Measurements from ENCODE around the gene TOLLIP.

The TOLLIP gene

DNA sequence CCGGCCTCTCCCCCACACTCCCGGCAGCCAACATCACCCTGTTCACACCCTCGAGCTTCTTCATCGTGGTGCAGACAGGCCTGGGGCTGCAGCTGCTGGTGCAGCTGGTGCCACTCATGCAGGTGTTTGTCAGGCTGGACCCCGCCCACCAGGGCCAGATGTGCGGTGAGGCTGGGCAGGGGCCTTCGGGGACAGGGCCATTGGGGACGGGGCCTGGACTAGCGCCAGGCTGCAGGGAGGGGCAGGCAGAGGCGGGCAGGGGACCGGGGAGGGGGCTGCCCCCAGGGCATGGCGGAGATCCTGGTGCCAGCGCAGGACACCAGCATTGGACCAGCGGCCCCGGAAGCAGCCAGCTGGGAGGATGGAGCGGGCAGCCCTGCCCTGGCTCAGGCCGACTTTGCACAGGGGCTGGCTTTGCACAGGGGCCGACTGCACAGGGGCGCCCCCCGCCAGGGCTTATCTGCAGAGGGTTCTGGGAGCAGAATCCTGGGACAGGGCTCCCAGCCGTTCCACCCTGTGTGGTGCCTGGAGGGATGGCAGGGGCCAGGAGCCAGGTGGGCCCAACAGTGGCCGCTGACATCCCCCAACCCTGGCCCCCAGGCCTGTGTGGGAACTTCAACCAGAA lies 77.9 kb downstream of the TOLLIP start:
- DNase-seq (ENCODE audit: low spot score), result no peak

DNA sequence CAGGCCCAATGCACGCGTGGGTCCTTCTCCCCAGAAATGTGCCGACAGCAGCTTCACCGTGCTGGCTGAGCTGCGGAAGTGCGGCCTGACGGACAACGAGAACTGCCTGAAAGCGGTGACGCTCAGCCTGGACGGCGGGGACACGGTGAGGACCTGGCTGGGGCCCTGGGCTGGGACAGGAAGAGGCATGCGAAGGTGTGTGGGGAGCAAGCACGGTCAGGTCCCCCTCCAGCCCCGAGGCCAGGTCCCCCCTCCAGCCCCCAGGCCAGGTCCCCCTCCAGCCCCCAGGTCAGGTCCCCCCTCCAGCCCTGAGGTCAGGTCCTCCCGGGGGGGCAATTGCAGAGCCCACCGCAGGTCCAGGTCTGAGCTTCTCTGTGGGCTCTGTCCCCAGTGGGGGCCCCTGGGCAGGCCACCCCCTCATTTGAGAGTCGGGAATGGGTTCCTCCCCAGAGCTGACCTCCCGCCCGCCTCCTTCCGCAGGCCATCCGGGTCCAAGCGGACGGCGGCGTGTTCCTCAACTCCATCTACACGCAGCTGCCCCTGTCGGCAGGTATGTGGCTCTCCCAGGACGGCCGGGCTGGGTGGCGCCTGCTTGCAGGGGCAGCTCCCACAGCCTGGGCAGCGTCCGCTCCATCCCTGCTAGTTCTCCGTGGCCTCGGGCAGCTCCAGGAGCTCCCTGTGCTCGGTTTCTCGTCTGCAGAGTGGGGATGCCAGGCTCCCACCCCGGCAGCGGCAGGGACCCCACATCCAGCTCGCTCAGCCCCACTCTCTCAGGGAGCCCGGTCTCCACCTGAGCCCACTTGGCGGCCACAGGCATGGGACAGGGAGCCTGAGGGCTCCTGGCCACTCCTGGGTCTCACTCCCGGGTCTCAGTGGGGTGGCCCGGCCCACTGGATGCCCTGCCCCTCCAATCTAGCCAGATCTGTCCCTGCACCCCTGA lies 78.7 kb downstream of the TOLLIP start:
- no peak for DNase-seq (ENCODE audit: low spot score)

DNA sequence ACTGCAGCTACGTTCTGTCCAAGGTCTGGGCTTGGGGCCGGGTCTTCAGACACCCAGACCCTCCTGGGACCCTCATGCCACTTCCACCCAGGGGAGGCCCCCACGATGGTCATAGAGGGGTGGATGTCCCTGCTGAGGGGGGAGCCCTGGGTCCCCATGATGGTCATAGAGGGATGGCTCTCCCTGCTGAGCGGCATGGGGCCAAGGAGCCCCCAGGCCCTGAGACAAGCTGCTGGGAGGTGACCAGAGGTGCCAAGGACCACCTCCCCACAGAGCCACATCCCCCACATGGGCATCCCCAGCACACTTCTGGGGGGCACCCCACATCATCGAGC lies 79.3 kb downstream of the TOLLIP start:
- DNase-seq (ENCODE audit: low spot score), result no peak

DNA sequence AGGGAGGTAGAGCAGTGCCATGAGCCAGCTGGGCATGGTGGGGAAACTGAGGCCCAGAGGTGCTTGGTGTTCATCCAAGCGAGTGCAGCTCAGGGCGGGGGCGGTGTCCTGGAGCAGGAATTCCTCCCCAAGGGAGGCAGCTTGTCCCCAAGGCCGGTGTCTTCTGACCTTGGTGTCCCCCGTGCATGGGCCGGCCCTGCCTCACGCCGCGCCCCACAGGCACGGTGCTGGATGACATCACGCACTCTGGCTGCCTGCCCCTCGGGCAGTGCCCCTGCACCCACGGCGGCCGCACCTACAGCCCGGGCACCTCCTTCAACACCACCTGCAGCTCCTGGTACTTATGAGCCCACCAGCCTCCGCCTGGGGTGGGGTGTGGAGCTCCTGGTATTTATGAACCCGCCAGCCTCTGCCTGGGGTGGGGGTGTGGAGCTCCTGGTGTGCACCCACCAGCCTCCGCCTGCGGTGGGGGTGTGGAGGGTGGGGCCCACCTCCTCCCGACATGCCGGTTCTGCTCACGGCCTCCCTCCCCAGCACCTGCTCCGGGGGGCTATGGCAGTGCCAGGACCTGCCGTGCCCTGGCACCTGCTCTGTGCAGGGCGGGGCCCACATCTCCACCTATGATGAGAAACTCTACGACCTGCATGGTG lies 79.8 kb downstream of the TOLLIP start:
- no peak for DNase-seq (ENCODE audit: low spot score)

DNA sequence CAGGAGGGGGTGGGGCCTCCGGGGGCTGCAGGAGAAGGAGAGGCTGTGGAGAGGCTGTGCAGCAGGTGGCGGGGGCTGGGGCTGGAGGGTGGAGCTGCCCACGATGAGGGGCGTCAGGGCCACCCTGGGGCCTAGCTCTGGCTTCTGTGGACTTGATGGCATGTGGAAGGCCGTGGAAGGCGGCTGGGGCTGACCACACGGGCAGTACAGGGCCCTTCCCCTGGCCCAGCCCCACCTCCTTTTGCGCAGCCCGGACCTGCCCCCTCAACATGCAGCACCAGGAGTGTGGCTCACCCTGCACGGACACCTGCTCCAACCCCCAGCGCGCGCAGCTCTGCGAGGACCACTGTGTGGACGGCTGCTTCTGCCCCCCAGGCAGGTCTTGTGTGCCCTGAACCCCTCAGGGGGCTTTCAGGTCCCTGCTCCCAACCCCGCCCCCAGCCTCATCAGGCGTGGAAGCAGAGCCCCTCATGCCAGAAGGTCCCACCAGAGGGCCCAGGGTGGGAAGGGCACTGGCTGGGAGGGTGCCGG lies 80.4 kb downstream of the TOLLIP start:
- no peak for DNase-seq (ENCODE audit: low spot score)

DNA sequence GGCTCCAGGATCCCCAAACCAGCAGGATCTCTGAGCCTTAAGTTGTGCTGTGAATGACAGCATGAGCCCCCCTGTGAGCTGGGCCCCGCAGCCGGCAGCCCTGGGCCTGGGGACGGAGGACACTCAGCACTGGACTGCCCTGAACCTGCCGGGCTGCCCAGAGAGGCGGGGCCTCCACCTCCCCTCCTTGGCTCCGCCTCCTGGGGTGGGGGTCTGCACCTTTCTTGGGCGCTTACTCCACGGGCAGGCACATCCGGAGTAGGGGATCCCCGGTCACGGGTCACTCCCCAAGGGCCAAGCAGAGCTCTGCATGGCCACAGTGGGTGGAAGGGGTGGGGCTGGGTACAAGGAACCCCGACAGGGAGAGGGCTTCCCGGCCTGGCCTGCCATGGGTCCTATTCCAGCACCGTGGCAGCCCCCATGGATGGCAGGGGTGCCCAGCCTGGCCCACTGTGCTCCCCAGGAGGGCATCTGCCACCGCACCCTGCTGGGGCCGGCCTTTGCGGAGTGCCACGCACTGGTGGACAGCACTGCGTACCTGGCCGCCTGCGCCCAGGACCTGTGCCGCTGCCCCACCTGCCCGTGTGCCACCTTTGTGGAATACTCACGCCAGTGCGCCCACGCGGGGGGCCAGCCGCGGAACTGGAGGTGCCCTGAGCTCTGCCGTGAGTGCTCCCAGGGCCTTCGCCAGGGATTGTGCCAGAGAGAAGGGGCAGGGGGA lies 81.2 kb downstream of the TOLLIP start:
- no peak for DNase-seq (ENCODE audit: low spot score)

DNA sequence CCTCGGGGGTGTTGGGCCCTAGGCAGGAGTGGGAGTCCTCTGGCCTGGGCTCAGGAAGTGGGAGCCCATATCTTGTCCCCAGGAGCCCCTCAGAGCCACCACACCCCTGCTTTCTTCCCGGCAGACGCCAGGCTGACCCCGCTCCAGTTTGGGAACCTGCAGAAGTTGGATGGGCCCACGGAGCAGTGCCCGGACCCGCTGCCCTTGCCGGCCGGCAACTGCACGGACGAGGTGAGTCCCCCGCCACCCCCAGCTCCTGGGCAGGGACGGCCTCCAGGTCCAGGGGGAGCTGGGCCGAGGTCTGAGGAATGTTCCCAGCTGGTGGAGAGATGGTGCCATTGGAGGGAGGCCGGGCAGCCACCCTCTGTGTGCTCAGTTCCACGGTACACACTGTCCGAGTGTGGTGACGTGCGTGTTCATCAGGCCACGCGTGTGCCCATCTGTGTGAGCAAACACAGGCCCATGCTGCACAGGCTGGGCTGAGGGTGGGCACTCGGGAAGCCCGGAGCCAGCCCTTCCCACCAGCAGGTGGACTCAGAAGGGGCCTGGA lies 81.8 kb downstream of the TOLLIP start:
- no peak for DNase-seq (ENCODE audit: low spot score)

- no peak for DNase-seq (ENCODE audit: low spot score)
These were observed 82.4 kb downstream of the TOLLIP start for GRCh38 chr11:1226986-1227550.

DNA sequence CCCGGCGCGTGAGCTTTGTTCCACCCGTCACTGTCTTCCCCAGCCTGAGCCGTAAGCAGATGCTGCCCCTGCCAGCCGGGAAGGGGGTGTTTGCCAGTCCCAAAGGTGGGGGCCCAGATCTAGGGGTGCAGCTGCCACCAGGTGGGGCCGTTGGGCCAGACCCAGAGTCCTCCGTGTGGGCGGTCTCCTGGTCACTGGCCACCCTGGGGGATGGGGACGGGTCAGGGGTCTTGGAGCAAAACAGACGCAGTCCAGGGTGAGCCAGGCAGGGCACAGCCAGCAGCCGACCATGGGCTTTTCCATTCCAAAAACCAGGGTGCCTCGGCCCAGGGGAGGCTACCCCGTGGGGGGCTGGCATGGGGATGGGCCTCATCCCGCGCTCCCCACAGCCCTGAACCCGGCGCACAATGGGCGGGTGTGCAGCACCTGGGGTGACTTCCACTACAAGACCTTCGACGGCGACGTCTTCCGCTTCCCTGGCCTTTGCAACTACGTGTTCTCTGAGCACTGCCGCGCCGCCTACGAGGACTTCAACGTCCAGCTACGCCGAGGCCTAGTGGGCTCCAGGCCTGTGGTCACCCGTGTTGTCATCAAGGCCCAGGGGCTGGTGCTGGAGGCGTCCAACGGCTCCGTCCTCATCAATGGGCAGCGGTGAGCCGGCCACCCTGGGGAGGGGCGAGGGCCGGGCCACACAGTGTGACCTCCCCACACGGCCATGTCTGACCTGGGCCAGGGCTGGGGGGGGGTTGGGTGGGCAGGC lies 83.0 kb downstream of the TOLLIP start:
- no peak for DNase-seq (ENCODE audit: low spot score)

DNA sequence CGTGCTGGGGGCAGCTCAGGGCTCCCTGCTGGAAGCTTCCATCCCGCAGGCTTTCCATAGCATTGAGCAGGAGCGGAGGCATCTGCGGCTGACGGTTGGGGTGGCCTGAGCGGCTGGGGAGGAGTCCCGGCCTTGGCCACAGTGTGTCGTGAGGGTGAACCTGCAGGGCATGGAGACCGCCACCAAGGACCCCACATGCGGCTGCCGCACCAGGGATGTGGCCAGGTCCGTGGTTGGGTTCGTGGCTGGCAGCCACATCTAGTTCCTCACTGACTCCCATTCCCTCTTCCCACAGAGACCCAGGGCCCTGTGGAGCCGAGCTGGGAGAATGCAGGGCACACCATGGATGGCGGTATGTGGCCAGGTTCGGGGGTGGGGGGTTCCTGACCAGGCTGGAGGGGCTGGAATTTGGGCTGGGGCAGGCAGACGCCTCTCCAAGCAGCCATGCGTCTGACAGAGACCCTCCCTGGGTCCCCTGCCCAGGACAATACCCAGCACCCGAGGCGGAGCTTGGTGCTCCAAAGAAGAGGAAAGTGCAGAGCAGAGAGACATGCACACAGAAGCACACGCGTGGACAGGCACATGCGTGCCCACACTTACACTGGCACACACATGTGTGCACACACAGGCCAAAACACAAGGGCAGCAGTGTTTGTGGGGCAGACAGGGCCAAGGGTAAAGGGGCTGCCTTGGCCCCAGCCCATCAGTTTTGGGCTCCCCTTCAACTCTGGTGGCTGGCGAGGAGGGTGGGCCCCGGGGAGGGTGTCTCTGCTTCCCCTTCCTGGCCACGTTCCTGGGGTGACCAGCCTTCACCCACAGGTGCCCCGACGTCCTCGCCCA lies 83.8 kb downstream of the TOLLIP start:
- DNase-seq (ENCODE audit: low spot score), result no peak

DNA sequence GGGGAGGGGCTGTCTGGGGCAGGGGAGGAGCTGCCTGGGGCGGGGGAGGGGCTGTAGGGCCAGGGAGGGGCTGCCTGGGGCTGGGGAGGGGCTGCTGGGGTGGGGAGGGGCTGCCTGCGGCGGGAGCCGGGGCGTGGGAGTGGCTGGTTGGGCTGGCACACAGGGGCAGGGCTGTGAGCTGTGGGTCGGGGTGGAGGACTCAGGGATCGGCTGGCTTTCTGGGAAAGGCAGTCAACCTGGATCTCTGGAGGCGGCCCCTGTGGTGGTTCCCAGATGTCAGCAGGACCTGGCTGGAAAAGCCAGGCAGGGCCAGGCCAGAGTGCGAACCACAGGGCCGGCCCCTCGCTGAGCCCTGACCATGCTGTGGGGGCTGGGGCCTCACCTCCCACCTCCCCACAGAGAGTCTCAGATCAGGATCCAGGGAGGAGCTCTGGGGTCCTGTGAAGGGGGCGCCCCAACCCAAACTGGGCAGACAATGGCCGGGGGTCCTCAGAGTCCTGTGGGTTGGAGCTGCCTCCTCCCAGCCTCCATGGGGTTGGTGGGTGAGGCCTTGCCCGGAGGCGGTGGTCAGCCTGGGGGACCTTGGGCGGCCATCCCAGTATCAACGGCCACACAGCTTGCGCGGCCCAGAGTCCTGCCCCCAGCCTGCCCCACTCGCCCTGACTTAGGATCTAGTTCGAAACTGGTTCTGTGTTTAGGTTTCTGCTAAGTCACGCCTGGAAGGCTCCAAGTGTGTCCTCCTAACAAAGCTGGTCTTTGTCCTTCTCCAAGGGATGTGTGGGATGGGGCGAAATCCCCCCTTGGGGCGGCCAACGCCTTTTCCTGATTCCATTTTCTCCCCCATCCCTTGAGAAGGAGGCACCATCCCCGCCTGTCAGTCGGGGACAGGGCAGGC lies 84.7 kb downstream of the TOLLIP start:
- DNase-seq (ENCODE audit: low spot score), result no peak
